Astrocyte (in vitro differentiated cells and primary cell): ENCODE measurements around the gene TP53RK. TPM values are rescaled to one million over a fixed set of nuclear protein-coding genes. Genes with fewer than 3 reads are reported as not detected.

Source experiments
- DNase-seq: peaks from one replicate; pipeline ENCODE4 v3.0.0-alpha.2; 2010; ENCODE audit warnings: low read depth
- FAIRE-seq: peaks from 2 replicates; lab custom pipeline; 2011; peaks lifted over from hg19 to GRCh38; lab: Jason Lieb, UNC
- H2AFZ ChIP-seq: 2 replicates; pipeline ENCODE4 v1.6.0; 2012; ENCODE audit warnings: low read depth, low read length, inconsistent platforms
- H3K27ac ChIP-seq: 2 replicates; pipeline ENCODE4 v1.5.1; 2011; ENCODE audit warnings: low read depth, low read length, inconsistent platforms
- H3K27me3 ChIP-seq: 2 replicates; pipeline ENCODE4 v1.6.0; 2011; ENCODE audit warnings: low read length, inconsistent platforms; ENCODE audit not compliant: insufficient read depth
- H3K36me3 ChIP-seq: 2 replicates; pipeline ENCODE4 v1.5.1; 2011; ENCODE audit warnings: low read length, inconsistent platforms; ENCODE audit not compliant: insufficient read depth
- H3K4me1 ChIP-seq: 2 replicates; pipeline ENCODE4 v1.5.1; 2011; ENCODE audit warnings: low read length, inconsistent platforms; ENCODE audit not compliant: insufficient read depth
- H3K4me2 ChIP-seq: 2 replicates; pipeline ENCODE4 v1.6.0; 2012; ENCODE audit warnings: low read length, inconsistent platforms
- H3K4me3 ChIP-seq: 2 replicates; pipeline ENCODE4 v1.5.1; 2011; ENCODE audit warnings: low read depth, mild to moderate bottlenecking, low read length, inconsistent platforms; ENCODE audit not compliant: insufficient read depth
- H3K79me2 ChIP-seq: 2 replicates; pipeline ENCODE4 v1.6.0; 2012; ENCODE audit warnings: mild to moderate bottlenecking, low read length, inconsistent platforms; ENCODE audit not compliant: insufficient read depth
- H3K9ac ChIP-seq: 2 replicates; pipeline ENCODE4 v1.6.0; 2012; ENCODE audit warnings: mild to moderate bottlenecking, low read length, inconsistent platforms
- H3K9me3 ChIP-seq: 2 replicates; pipeline ENCODE4 v1.5.1; 2012; ENCODE audit warnings: low read depth, mild to moderate bottlenecking, low read length, inconsistent platforms; ENCODE audit not compliant: insufficient read depth
- H4K20me1 ChIP-seq: 2 replicates; pipeline ENCODE4 v1.6.0; 2012; ENCODE audit warnings: low read length, inconsistent platforms; ENCODE audit not compliant: insufficient read depth
- H3K27ac Mint-ChIP-seq: one replicate; pipeline ENCODE4 v1.8.0; 2021; ENCODE audit warnings: mild to moderate bottlenecking, mixed read lengths; ENCODE audit not compliant: unreplicated experiment
- H3K27me3 Mint-ChIP-seq: one replicate; pipeline ENCODE4 v1.8.0; 2021; ENCODE audit warnings: low read depth, mixed read lengths; ENCODE audit not compliant: unreplicated experiment
- H3K36me3 Mint-ChIP-seq: one replicate; pipeline ENCODE4 v1.8.0; 2021; ENCODE audit warnings: low read depth, mixed read lengths; ENCODE audit not compliant: unreplicated experiment
- H3K4me1 Mint-ChIP-seq: one replicate; pipeline ENCODE4 v1.8.0; 2021; ENCODE audit warnings: low read depth, mixed read lengths; ENCODE audit not compliant: unreplicated experiment
- H3K4me3 Mint-ChIP-seq: one replicate; pipeline ENCODE4 v1.8.0; 2021; ENCODE audit warnings: mild to moderate bottlenecking, moderate library complexity, mixed read lengths; ENCODE audit not compliant: unreplicated experiment
- H3K9me3 Mint-ChIP-seq: one replicate; pipeline ENCODE4 v1.8.0; 2021; ENCODE audit warnings: mild to moderate bottlenecking, mixed read lengths; ENCODE audit not compliant: unreplicated experiment
- EZH2 ChIP-seq: IDR thresholded peaks from 2 replicates; pipeline ENCODE4 v1.6.1; 2012; ENCODE audit warnings: mild to moderate bottlenecking, low read length, inconsistent platforms; ENCODE audit not compliant: insufficient read depth
- total RNA-seq: library from RNA; stranded (reverse); gene quantifications from 2 replicates; pipeline ENCODE4 v1.2.1, GENCODE V29; 2021
- TF ChIP-seq, protein P1 (sequence below): IDR thresholded peaks from 2 replicates; pipeline ENCODE4 v1.5.1; 2011; ENCODE audit warnings: low read depth, mild to moderate bottlenecking, inconsistent platforms, low read length, moderate library complexity; ENCODE audit not compliant: insufficient read depth

The TP53RK gene
- total RNA-seq, 1 donor from 2014 or later = 16.0 TPM

DNA sequence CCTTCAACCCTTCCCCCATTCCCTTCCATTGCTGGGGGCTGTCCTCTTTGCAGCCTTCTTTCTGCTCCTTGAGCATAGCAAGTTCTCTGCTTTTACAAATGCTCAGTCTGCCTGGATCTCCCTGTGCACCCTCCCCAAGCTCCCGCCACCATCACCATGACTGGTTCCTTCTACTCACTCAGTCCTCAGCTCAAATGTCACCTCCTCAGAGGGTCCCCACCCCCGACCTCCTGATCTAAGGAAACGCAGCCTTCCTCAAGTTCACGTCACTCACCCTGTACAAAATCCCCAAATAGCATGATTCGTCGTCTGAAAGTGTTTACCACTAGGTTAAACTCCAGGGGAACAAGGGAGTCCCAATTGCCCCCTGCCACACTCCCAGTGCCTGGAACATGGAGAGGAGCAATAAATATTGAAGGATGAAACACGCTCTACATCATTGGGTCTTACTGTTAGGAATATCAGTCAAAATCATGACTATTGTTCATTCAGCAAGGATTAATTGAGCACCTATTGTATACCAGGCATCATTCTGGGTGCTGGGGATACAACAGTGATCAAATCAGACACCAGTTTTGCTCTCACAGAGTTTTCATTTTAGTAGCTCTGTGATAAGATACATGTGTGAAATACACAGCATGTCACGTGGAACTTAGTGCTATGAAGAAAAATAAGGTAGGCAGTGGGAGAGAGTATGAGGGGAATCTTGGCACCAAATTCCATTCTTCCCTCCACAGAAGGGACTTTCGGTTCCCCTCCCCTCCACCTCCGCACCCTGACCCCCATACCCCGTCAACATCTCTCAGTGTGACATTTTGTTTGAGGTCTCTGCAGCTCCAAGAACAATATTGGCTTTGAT is 15.6 kb downstream of the TP53RK start:
- FAIRE-seq = no peak
- H2AFZ ChIP-seq = no peak overlapping the region
- H3K27ac Mint-ChIP-seq = no peak overlapping the region

GRCh38 chr20:46672543-46673148 is 16.6 kb downstream of the TP53RK start:
- FAIRE-seq = no peak

More for the DNA sequence above, 15.6 kb downstream of the TP53RK start:
- no peak for TF ChIP-seq EZH2
- TF ChIP-seq, protein P1, sequence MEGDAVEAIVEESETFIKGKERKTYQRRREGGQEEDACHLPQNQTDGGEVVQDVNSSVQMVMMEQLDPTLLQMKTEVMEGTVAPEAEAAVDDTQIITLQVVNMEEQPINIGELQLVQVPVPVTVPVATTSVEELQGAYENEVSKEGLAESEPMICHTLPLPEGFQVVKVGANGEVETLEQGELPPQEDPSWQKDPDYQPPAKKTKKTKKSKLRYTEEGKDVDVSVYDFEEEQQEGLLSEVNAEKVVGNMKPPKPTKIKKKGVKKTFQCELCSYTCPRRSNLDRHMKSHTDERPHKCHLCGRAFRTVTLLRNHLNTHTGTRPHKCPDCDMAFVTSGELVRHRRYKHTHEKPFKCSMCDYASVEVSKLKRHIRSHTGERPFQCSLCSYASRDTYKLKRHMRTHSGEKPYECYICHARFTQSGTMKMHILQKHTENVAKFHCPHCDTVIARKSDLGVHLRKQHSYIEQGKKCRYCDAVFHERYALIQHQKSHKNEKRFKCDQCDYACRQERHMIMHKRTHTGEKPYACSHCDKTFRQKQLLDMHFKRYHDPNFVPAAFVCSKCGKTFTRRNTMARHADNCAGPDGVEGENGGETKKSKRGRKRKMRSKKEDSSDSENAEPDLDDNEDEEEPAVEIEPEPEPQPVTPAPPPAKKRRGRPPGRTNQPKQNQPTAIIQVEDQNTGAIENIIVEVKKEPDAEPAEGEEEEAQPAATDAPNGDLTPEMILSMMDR = no peak
- no peak overlapping the region for H3K27ac ChIP-seq
- peaks cover 12% of the 10 kb centered on the region for H3K4me1 Mint-ChIP-seq
- no peaks in the 10 kb centered on the region for H3K4me1 ChIP-seq
- no peaks in the 10 kb centered on the region for H3K36me3 ChIP-seq
- no peak overlapping the region for H3K4me2 ChIP-seq
- no peaks in the 10 kb centered on the region for H3K27me3 Mint-ChIP-seq
- H3K4me3 Mint-ChIP-seq = no peak overlapping the region
- no peak for DNase-seq
- H3K4me3 ChIP-seq = no peak overlapping the region
- peaks cover 11% of the 10 kb centered on the region for H3K9me3 ChIP-seq
- no peaks in the 10 kb centered on the region for H3K27me3 ChIP-seq
- peaks cover 4% of the 10 kb centered on the region for H4K20me1 ChIP-seq
- H3K79me2 ChIP-seq = no peaks in the 10 kb centered on the region
- H3K36me3 Mint-ChIP-seq = peaks cover 5% of the 10 kb centered on the region
- no peak overlapping the region for H3K9ac ChIP-seq
- H3K9me3 Mint-ChIP-seq = peaks cover 15% of the 10 kb centered on the region

More at GRCh38 chr20:46672543-46673148, 16.6 kb downstream of the TP53RK start:
- Mint-ChIP-seq H3K27ac (no peak overlapping the region), H3K36me3 (peaks cover 5% of the 10 kb centered on the region), H3K4me3 (no peak overlapping the region), H3K27me3 (no peaks in the 10 kb centered on the region), H3K4me1 (peaks cover 12% of the 10 kb centered on the region), H3K9me3 (peaks cover 21% of the 10 kb centered on the region)
- Histone ChIP-seq H3K4me2 (no peak overlapping the region), H3K27me3 (no peaks in the 10 kb centered on the region), H3K27ac (no peak overlapping the region), H3K79me2 (no peaks in the 10 kb centered on the region), H4K20me1 (no peaks in the 10 kb centered on the region), H3K36me3 (no peaks in the 10 kb centered on the region), H3K4me3 (no peak overlapping the region), H3K9me3 (peaks cover 11% of the 10 kb centered on the region), H3K9ac (no peak overlapping the region), H2AFZ (no peak overlapping the region), H3K4me1 (no peaks in the 10 kb centered on the region)
- no peak for DNase-seq
- TF ChIP-seq EZH2 = no peak
- TF ChIP-seq, protein P1 = no peak
